Pancreas (tissue), 10 donors: ENCODE measurements around the gene SORCS2. TPM values are rescaled to one million over a fixed set of nuclear protein-coding genes. Genes with fewer than 3 reads are reported as not detected.
A peak's percentile ranks its signal among the peaks of the same experiment; 100 is the strongest.

ENCODE experiments used
- ATAC-seq, 4 donors: fragments of 200-7000 bp; cut with Tn5 transposase; one replicate each; pipeline versions ENCODE4 v1.8.0 to v1.9.1; 2020; ENCODE audit warnings: mild to moderate bottlenecking in 4 of 4, moderate library complexity in 4 of 4
- DNase-seq, 6 donors: peaks; one replicate each; pipeline ENCODE4 v3.0.0-alpha.2; 2020
- FAIRE-seq: peaks from 2 replicates; lab custom pipeline; 2012; peaks lifted over from hg19 to GRCh38; lab: Jason Lieb, UNC
- H3K27ac ChIP-seq, 4 donors: fragments of 200-600 bp; sonication (generic); 1 replicate in 3 of 4; 2 replicates in 1 of 4; pipeline versions ENCODE4 v1.5.0 to v1.8.0; 2020
- H3K27me3 ChIP-seq, 4 donors: fragments of 200-600 bp; one replicate each; pipeline ENCODE4 v1.8.0; 2021
- H3K36me3 ChIP-seq, 3 donors: fragments of 200-600 bp; sonication (generic) in 1 of 3; one replicate each; pipeline versions ENCODE4 v1.5.0 to v1.8.0; 2020 to 2021
- H3K4me1 ChIP-seq, 3 donors: fragments of 200-600 bp; one replicate each; pipeline ENCODE4 v1.8.0; 2021
- H3K4me3 ChIP-seq, 4 donors: fragments of 200-600 bp; sonication (generic) in 2 of 4; one replicate each; pipeline versions ENCODE4 v1.5.0 to v1.8.0; 2020 to 2021
- H3K9me3 ChIP-seq, 4 donors: fragments of 200-600 bp; one replicate each; pipeline ENCODE4 v1.8.0; 2021
- CTCF ChIP-seq, 4 donors: fragments of 200-600 bp; sonication (generic) in 3 of 4; IDR thresholded peaks; one replicate each; pipeline versions ENCODE4 v1.5.0 to v1.8.0; 2021; ENCODE audit warnings: antibody characterized with exemption in 4 of 4
- WGBS, 2 donors: extraction: QIAGEN DNeasy Blood & Tissue Kit; methylation state at CpG; one replicate each; pipeline ENCODE4 v1.1.7; 2013; 5-methylcytosine and 5-hydroxymethylcytosine counted together
- intact Hi-C, 3 donors: fragments of 100-400 bp; cut with DNase I; formaldehyde crosslinking; loops; one replicate each; pipeline versions ENCODE4 v1.11.1 to v1.14.2; 2022
- polyA plus RNA-seq, 2 donors: library from polyadenylated mRNA; stranded (reverse); fragments of 200-250 nt; gene quantifications; one replicate each; pipeline ENCODE4 v1.2.3, GENCODE V29; 2013
- total RNA-seq, 6 donors: library from RNA; stranded (reverse); fragmentation: NEBNext Ultra II Directional in 4 of 6; extraction: Animal tissue kit (Norgen Biotek cat#: 25700) in 4 of 6; gene quantifications; one replicate each; pipeline versions ENCODE4 v1.2.1 to v1.2.4, GENCODE V29; 2021 to 2023
- donor health status: healthy with polysubstance abuse.
- donor health status: DM: no; HTN: no; CAD: no; lungs with moderate emphysema.
- donor health status: DM: no; HTN: no; CAD: no.
- donor health status: control.
- donor health status: control.
- donor health status: Bipolar disorder and iron deficiency.
- donor health status: DM: yes; HTN: yes; CAD: no.
- donor health status: DM: no; HTN: no; CAD: no.
- donor health status: DM: no; HTN: no; CAD: no.
- donor health status: DM: yes; HTN: yes; CAD: no.

SORCS2 gene
- total and polyA plus RNA-seq, 8 donors: 0.14 to 1.7 (median 0.42) TPM

- Histone ChIP-seq H3K27me3 (no peaks in the 10 kb centered on the region), H3K4me1 (no peaks in the 10 kb centered on the region), H3K9me3 (no peaks in the 10 kb centered on the region), H3K36me3 (no peaks in the 10 kb centered on the region), H3K4me3 (no peak overlapping the region), H3K27ac (no peak overlapping the region)
- 62 to 67% methylated on average over 16 to 17 of the region's 17 CpGs for WGBS, 2 donors
- TF ChIP-seq CTCF (IDR thresholded peaks at IDR 0.05): no peak
- peak in 1 of 6 donors; percentile 33 for DNase-seq
- FAIRE-seq: no peak
- intact Hi-C loops: no loop called here
- no peak for ATAC-seq
These were observed 143.8 kb downstream of the SORCS2 start for GRCh38 chr4:7336067-7336569.

GRCh38 chr4:7336732-7337131 is 144.4 kb downstream of the SORCS2 start:
- no peak for FAIRE-seq
- no peak for ATAC-seq
- DNase-seq: peak in 2 of 6 donors; percentile 45 to 61
- Histone ChIP-seq H3K9me3 (no peaks in the 10 kb centered on the region), H3K36me3 (no peaks in the 10 kb centered on the region), H3K4me1 (no peaks in the 10 kb centered on the region), H3K27ac (no peak overlapping the region), H3K27me3 (no peaks in the 10 kb centered on the region), H3K4me3 (no peak overlapping the region)
- no peak for TF ChIP-seq CTCF (IDR thresholded peaks at IDR 0.05)
- WGBS, 2 donors: 64 to 67% methylated on average over 14 of the region's 14 CpGs
- intact Hi-C loops: no loop called here

- FAIRE-seq: no peak
- intact Hi-C loops: no loop called here
- WGBS, 2 donors: 63 to 66% methylated on average over 22 of the region's 22 CpGs
- DNase-seq: peak in 2 of 6 donors; percentile 35
- no peaks in the 10 kb centered on the region for H3K27me3 ChIP-seq
- H3K9me3 ChIP-seq: no peaks in the 10 kb centered on the region
- TF ChIP-seq CTCF (IDR thresholded peaks at IDR 0.05): no peak
- H3K27ac ChIP-seq: no peak overlapping the region
- H3K36me3 ChIP-seq: no peaks in the 10 kb centered on the region
- no peaks in the 10 kb centered on the region for H3K4me1 ChIP-seq
- H3K4me3 ChIP-seq: no peak overlapping the region
- ATAC-seq: no peak
These were observed 145.1 kb downstream of the SORCS2 start for GRCh38 chr4:7337196-7338058.

GRCh38 chr4:7338059-7338452 is 145.7 kb downstream of the SORCS2 start:
- WGBS, 2 donors: 79 to 81% methylated on average over 5 of the region's 5 CpGs
- FAIRE-seq (no peak), ATAC-seq (no peak), DNase-seq (no peak)
- no peak overlapping the region for H3K27ac ChIP-seq
- no peaks in the 10 kb centered on the region for H3K9me3 ChIP-seq
- no peaks in the 10 kb centered on the region for H3K4me1 ChIP-seq
- H3K36me3 ChIP-seq: no peaks in the 10 kb centered on the region
- intact Hi-C loops: no loop called here
- no peaks in the 10 kb centered on the region for H3K27me3 ChIP-seq
- no peak overlapping the region for H3K4me3 ChIP-seq
- TF ChIP-seq CTCF (IDR thresholded peaks at IDR 0.05): no peak
